Measurements from ENCODE around the gene PAWR. TPM values are rescaled to one million over a fixed set of nuclear protein-coding genes. Genes with fewer than 3 reads are reported as not detected.

The PAWR gene
- 10 to 100 TPM; 44.3 to 67.3 (median 48.5) TPM for total RNA-seq

GRCh38 chr12:79690638-79691510 lies at the start of gene PAWR:
Gene PAWR, minus strand, starts transcription at chr12:79690964. Its CDS starts 720 bp downstream, at chr12:79690244.
- Histone ChIP-seq H3K9me3 (no peaks in the 10 kb centered on the region), H3K4me3 (peak within 1 kb of the TSS; percentile 76 to 96 (median 93)), H3K27me3 (peaks cover 0 to 17% (median 0%) of the 10 kb centered on the region in 4 donors), H3K27ac (peak within 1 kb of the TSS; percentile 95 to 97 (median 96)), H3K36me3 (no peaks in the 10 kb centered on the region), H3K4me1 (peaks cover 5 to 65% (median 6%) of the 10 kb centered on the region in 3 donors)
- WGBS, 2 donors, result 0 to 3% methylated on average over 9 to 59 of the region's 107 CpGs
- DNase-seq, result no peak
- TF ChIP-seq CTCF (IDR thresholded peaks at IDR 0.05) (peak in 2 of 6 experiments; percentile 13 to 33), POLR2A (IDR thresholded peaks at IDR 0.05) (peak in 3 of 4 donors; percentile 19 to 43 (median 27))
- intact Hi-C loops (cut with DNase I), result loop anchor here (2.0 to 10.0 kb wide), 2 partner anchors 136 to 268 kb away; no protein-coding TSS in a partner anchor

- DNase-seq, result no peak
- TF ChIP-seq CTCF (IDR thresholded peaks at IDR 0.05) (peak; percentile 19 to 77 (median 62)), POLR2A (IDR thresholded peaks at IDR 0.05) (no peak)
These were observed 47.3 kb upstream of the PAWR start for GRCh38 chr12:79737875-79738718.

GRCh38 chr12:79732638-79733037 lies 41.9 kb upstream of the PAWR start:
- Histone ChIP-seq H3K4me3 (no peak overlapping the region), H3K9me3 (no peaks in the 10 kb centered on the region), H3K27ac (no peak overlapping the region), H3K27me3 (no peaks in the 10 kb centered on the region), H3K4me1 (no peaks in the 10 kb centered on the region), H3K36me3 (no peaks in the 10 kb centered on the region)
- no peak for DNase-seq
- intact Hi-C loops (cut with DNase I), result no loop called here
- TF ChIP-seq CTCF (IDR thresholded peaks at IDR 0.05) (no peak), POLR2A (IDR thresholded peaks at IDR 0.05) (no peak)

More at GRCh38 chr12:79737875-79738718, 47.3 kb upstream of the PAWR start:
- intact Hi-C loops (cut with DNase I), result no loop called here
- Histone ChIP-seq H3K4me1 (no peaks in the 10 kb centered on the region), H3K27ac (no peak overlapping the region), H3K9me3 (no peaks in the 10 kb centered on the region), H3K27me3 (no peaks in the 10 kb centered on the region), H3K36me3 (no peaks in the 10 kb centered on the region), H3K4me3 (no peak overlapping the region)
- 9 to 11% methylated on average over 4 of the region's 4 CpGs for WGBS, 2 donors

- no peak for DNase-seq
- intact Hi-C loops (cut with DNase I), result no loop called here
These were observed 35.2 kb upstream of the PAWR start for GRCh38 chr12:79725987-79726386.

More at GRCh38 chr12:79725987-79726386, 35.2 kb upstream of the PAWR start:
- Histone ChIP-seq H3K4me3 (no peak overlapping the region), H3K27me3 (no peaks in the 10 kb centered on the region), H3K4me1 (no peaks in the 10 kb centered on the region), H3K36me3 (no peaks in the 10 kb centered on the region), H3K27ac (no peak overlapping the region), H3K9me3 (no peaks in the 10 kb centered on the region)
- no peak for TF ChIP-seq POLR2A (IDR thresholded peaks at IDR 0.05)
- no peak for TF ChIP-seq CTCF (IDR thresholded peaks at IDR 0.05)
- WGBS, 2 donors, result 26 to 43% methylated on average over 1 of the region's 1 CpG
